ENCODE data around the gene ROGDI. TPM values are rescaled to one million over a fixed set of nuclear protein-coding genes. Genes with fewer than 3 reads are reported as not detected.

Gene ROGDI
- polyA plus RNA-seq, 4 donors, result 24.8 to 84.1 (median 29.8) TPM

DNA sequence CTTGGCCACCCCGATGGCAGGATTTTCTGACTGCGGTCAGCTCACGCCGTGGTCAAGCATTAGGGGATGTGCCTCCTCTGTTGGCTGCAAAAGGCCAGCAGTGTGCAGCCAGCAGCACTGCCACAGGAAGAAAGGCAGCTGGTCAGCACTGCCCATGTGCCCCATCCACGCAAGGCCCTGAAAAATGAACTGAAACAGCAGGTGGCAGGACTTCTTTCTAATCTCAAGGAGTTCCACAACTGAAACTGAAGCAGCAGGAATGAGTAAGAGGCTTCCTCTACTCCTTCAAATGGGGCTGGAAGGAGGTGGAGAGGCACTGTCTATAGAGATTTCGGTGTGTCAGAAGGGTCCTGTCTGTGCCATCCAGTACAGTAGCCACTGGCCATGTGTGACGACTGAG is 38.6 kb downstream of the ROGDI start:
- WGBS, 3 donors, result 89 to 92% (median 89%) methylated on average over 7 of the region's 7 CpGs
- no peaks in the 10 kb centered on the region for H3K27me3 ChIP-seq (ENCODE audit: control insufficient read depth in 3 of 3, insufficient read depth in 3 of 3, low read length in 3 of 3)
- no peak for DNase-seq
- no peaks in the 10 kb centered on the region for H3K9me3 ChIP-seq (ENCODE audit: control insufficient read depth in 2 of 2, insufficient read depth in 1 of 2, low read depth in 1 of 2, low read length in 1 of 2)
- peaks cover 12 to 64% (median 17%) of the 10 kb centered on the region in 3 donors for H3K36me3 ChIP-seq (ENCODE audit: control insufficient read depth in 3 of 3, insufficient read depth in 2 of 3, low read depth in 1 of 3, low read length in 3 of 3)
- H3K4me3 ChIP-seq (ENCODE audit: low read depth in 1 of 3, low read length in 3 of 3), result no peak overlapping the region
- no peak for FAIRE-seq
- no peak overlapping the region for H3K27ac ChIP-seq (ENCODE audit: low read depth in 1 of 3, low read length in 2 of 3)
- peaks cover 0 to 20% (median 13%) of the 10 kb centered on the region in 3 donors for H3K4me1 ChIP-seq (ENCODE audit: control insufficient read depth in 3 of 3, insufficient read depth in 2 of 3, low read depth in 1 of 3, low read length in 2 of 3)

DNA sequence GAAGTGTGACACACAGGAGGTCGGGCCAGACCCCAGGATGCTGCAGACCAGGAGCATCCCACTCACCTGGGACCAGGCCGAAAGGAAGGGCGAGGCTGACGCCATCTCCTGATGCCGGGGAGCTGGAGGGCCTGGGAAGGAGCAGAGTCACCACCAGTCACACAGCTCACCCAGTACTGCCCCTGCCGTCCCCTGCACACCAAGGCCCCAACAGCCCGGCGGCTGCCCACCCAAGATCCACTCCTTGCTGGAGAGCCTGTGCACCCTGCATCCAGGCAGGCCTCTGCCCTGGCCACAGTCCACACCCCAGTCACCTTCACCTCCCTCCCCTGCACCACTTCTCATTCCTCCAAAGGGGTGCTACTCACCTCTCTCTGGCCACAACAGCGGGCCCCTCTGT is 40.2 kb downstream of the ROGDI start:
- 90 to 96% (median 94%) methylated on average over 6 to 9 of the region's 9 CpGs for WGBS, 3 donors
- FAIRE-seq, result no peak
- Histone ChIP-seq H3K27ac (ENCODE audit: low read depth in 1 of 3, low read length in 2 of 3) (no peak overlapping the region), H3K36me3 (ENCODE audit: control insufficient read depth in 3 of 3, insufficient read depth in 2 of 3, low read depth in 1 of 3, low read length in 3 of 3) (peaks cover 17 to 78% (median 17%) of the 10 kb centered on the region in 3 donors), H3K27me3 (ENCODE audit: control insufficient read depth in 3 of 3, insufficient read depth in 3 of 3, low read length in 3 of 3) (no peaks in the 10 kb centered on the region), H3K4me3 (ENCODE audit: low read depth in 1 of 3, low read length in 3 of 3) (no peak overlapping the region), H3K4me1 (ENCODE audit: control insufficient read depth in 3 of 3, insufficient read depth in 2 of 3, low read depth in 1 of 3, low read length in 2 of 3) (peaks cover 0 to 11% (median 6%) of the 10 kb centered on the region in 3 donors), H3K9me3 (ENCODE audit: control insufficient read depth in 2 of 2, insufficient read depth in 1 of 2, low read depth in 1 of 2, low read length in 1 of 2) (no peaks in the 10 kb centered on the region)
- DNase-seq, result no peak

- H3K27ac ChIP-seq (ENCODE audit: low read depth in 1 of 3, low read length in 2 of 3), result no peak overlapping the region
- no peak overlapping the region for H3K4me3 ChIP-seq (ENCODE audit: low read depth in 1 of 3, low read length in 3 of 3)
- DNase-seq (no peak), FAIRE-seq (no peak)
- H3K4me1 ChIP-seq (ENCODE audit: control insufficient read depth in 3 of 3, insufficient read depth in 2 of 3, low read depth in 1 of 3, low read length in 2 of 3), result peaks cover 0 to 3% (median 0%) of the 10 kb centered on the region in 3 donors
- H3K36me3 ChIP-seq (ENCODE audit: control insufficient read depth in 3 of 3, insufficient read depth in 2 of 3, low read depth in 1 of 3, low read length in 3 of 3), result peaks cover 17 to 82% (median 19%) of the 10 kb centered on the region in 3 donors
- 90 to 92% (median 91%) methylated on average over 22 to 23 of the region's 23 CpGs for WGBS, 3 donors
- no peaks in the 10 kb centered on the region for H3K9me3 ChIP-seq (ENCODE audit: control insufficient read depth in 2 of 2, insufficient read depth in 1 of 2, low read depth in 1 of 2, low read length in 1 of 2)
- H3K27me3 ChIP-seq (ENCODE audit: control insufficient read depth in 3 of 3, insufficient read depth in 3 of 3, low read length in 3 of 3), result no peaks in the 10 kb centered on the region
Measured at GRCh38 chr16:4760221-4760910, 42.1 kb downstream of the ROGDI start.

DNA sequence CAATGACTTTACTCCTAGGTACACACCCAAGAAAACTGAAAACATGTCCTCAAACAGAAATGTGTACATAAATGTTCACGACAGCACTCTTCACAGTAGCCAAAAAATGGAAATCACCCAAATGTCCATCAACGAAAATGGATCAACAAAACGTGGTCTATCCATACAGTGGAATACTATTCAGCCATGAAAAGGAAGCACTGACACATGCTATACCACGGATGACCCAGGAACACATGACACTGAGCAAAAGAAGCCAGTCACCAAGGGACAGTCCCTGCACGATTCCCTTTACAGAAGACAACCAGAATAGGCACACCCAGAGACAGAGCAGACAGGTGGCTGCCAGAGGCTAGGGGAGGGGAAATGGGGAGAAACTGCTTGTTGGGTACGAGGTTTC is 46.7 kb downstream of the ROGDI start:
- Histone ChIP-seq H3K4me3 (ENCODE audit: low read depth in 1 of 3, low read length in 3 of 3) (no peak overlapping the region), H3K27me3 (ENCODE audit: control insufficient read depth in 3 of 3, insufficient read depth in 3 of 3, low read length in 3 of 3) (no peaks in the 10 kb centered on the region), H3K4me1 (ENCODE audit: control insufficient read depth in 3 of 3, insufficient read depth in 2 of 3, low read depth in 1 of 3, low read length in 2 of 3) (no peaks in the 10 kb centered on the region), H3K9me3 (ENCODE audit: control insufficient read depth in 2 of 2, insufficient read depth in 1 of 2, low read depth in 1 of 2, low read length in 1 of 2) (peaks cover 0 to 6% of the 10 kb centered on the region in 2 donors), H3K36me3 (ENCODE audit: control insufficient read depth in 3 of 3, insufficient read depth in 2 of 3, low read depth in 1 of 3, low read length in 3 of 3) (peaks cover 5 to 84% (median 20%) of the 10 kb centered on the region in 3 donors), H3K27ac (ENCODE audit: low read depth in 1 of 3, low read length in 2 of 3) (no peak overlapping the region)
- DNase-seq (no peak), FAIRE-seq (no peak)
- WGBS, 3 donors, result 96 to 99% (median 97%) methylated on average over 6 of the region's 6 CpGs

- Histone ChIP-seq H3K27me3 (ENCODE audit: control insufficient read depth in 3 of 3, insufficient read depth in 3 of 3, low read length in 3 of 3) (no peaks in the 10 kb centered on the region), H3K4me3 (ENCODE audit: low read depth in 1 of 3, low read length in 3 of 3) (no peak overlapping the region), H3K36me3 (ENCODE audit: control insufficient read depth in 3 of 3, insufficient read depth in 2 of 3, low read depth in 1 of 3, low read length in 3 of 3) (peaks cover 5 to 83% (median 16%) of the 10 kb centered on the region in 3 donors), H3K9me3 (ENCODE audit: control insufficient read depth in 2 of 2, insufficient read depth in 1 of 2, low read depth in 1 of 2, low read length in 1 of 2) (peaks cover 0 to 6% of the 10 kb centered on the region in 2 donors), H3K4me1 (ENCODE audit: control insufficient read depth in 3 of 3, insufficient read depth in 2 of 3, low read depth in 1 of 3, low read length in 2 of 3) (no peaks in the 10 kb centered on the region), H3K27ac (ENCODE audit: low read depth in 1 of 3, low read length in 2 of 3) (no peak overlapping the region)
- no peak for DNase-seq
- WGBS, 3 donors, result 97 to 100% (median 100%) methylated on average over 4 of the region's 4 CpGs
- no peak for FAIRE-seq
Measured at GRCh38 chr16:4754865-4755264, 47.6 kb downstream of the ROGDI start.

DNA sequence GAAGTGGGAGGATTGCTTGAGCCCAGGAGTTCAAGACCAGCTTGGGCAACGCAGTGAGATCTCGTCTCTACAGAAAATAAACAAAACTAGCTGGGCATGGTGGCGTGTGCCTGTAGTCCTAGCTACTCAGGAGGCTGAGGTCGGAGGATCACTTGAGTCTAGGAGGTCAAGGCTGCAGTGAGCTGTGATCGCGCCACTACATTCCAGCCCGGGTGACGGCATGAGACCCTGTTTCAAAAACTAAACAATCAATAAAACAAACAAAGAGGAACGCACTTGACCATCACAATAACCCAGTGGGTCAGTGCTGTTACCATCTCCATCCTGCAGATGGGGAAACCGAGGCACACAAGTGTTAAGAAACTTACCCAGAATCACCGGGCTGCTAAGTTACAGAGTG is 49.2 kb downstream of the ROGDI start:
- DNase-seq (no peak), FAIRE-seq (no peak)
- Histone ChIP-seq H3K27me3 (ENCODE audit: control insufficient read depth in 3 of 3, insufficient read depth in 3 of 3, low read length in 3 of 3) (no peaks in the 10 kb centered on the region), H3K27ac (ENCODE audit: low read depth in 1 of 3, low read length in 2 of 3) (no peak overlapping the region), H3K9me3 (ENCODE audit: control insufficient read depth in 2 of 2, insufficient read depth in 1 of 2, low read depth in 1 of 2, low read length in 1 of 2) (peaks cover 0 to 6% of the 10 kb centered on the region in 2 donors), H3K4me3 (ENCODE audit: low read depth in 1 of 3, low read length in 3 of 3) (no peak overlapping the region), H3K36me3 (ENCODE audit: control insufficient read depth in 3 of 3, insufficient read depth in 2 of 3, low read depth in 1 of 3, low read length in 3 of 3) (peaks cover 5 to 83% (median 10%) of the 10 kb centered on the region in 3 donors), H3K4me1 (ENCODE audit: control insufficient read depth in 3 of 3, insufficient read depth in 2 of 3, low read depth in 1 of 3, low read length in 2 of 3) (no peaks in the 10 kb centered on the region)
- WGBS, 3 donors, result 93 to 95% (median 95%) methylated on average over 11 of the region's 11 CpGs

GRCh38 chr16:4752351-4753100 is 49.9 kb downstream of the ROGDI start:
- Histone ChIP-seq H3K4me3 (ENCODE audit: low read depth in 1 of 3, low read length in 3 of 3) (no peak overlapping the region), H3K27me3 (ENCODE audit: control insufficient read depth in 3 of 3, insufficient read depth in 3 of 3, low read length in 3 of 3) (no peaks in the 10 kb centered on the region), H3K9me3 (ENCODE audit: control insufficient read depth in 2 of 2, insufficient read depth in 1 of 2, low read depth in 1 of 2, low read length in 1 of 2) (peaks cover 0 to 6% of the 10 kb centered on the region in 2 donors), H3K27ac (ENCODE audit: low read depth in 1 of 3, low read length in 2 of 3) (no peak overlapping the region), H3K4me1 (ENCODE audit: control insufficient read depth in 3 of 3, insufficient read depth in 2 of 3, low read depth in 1 of 3, low read length in 2 of 3) (no peaks in the 10 kb centered on the region), H3K36me3 (ENCODE audit: control insufficient read depth in 3 of 3, insufficient read depth in 2 of 3, low read depth in 1 of 3, low read length in 3 of 3) (peaks cover 5 to 79% (median 9%) of the 10 kb centered on the region in 3 donors)
- FAIRE-seq (no peak), DNase-seq (no peak)
- 96 to 98% (median 97%) methylated on average over 39 to 44 of the region's 44 CpGs for WGBS, 3 donors

- WGBS, 3 donors, result 81 to 88% (median 81%) methylated on average over 8 of the region's 8 CpGs
- Histone ChIP-seq H3K27ac (ENCODE audit: low read depth in 1 of 3, low read length in 2 of 3) (no peak overlapping the region), H3K9me3 (ENCODE audit: control insufficient read depth in 2 of 2, insufficient read depth in 1 of 2, low read depth in 1 of 2, low read length in 1 of 2) (peaks cover 0 to 6% of the 10 kb centered on the region in 2 donors), H3K27me3 (ENCODE audit: control insufficient read depth in 3 of 3, insufficient read depth in 3 of 3, low read length in 3 of 3) (no peaks in the 10 kb centered on the region), H3K4me1 (ENCODE audit: control insufficient read depth in 3 of 3, insufficient read depth in 2 of 3, low read depth in 1 of 3, low read length in 2 of 3) (no peaks in the 10 kb centered on the region), H3K4me3 (ENCODE audit: low read depth in 1 of 3, low read length in 3 of 3) (no peak overlapping the region), H3K36me3 (ENCODE audit: control insufficient read depth in 3 of 3, insufficient read depth in 2 of 3, low read depth in 1 of 3, low read length in 3 of 3) (peaks cover 5 to 76% (median 9%) of the 10 kb centered on the region in 3 donors)
- FAIRE-seq (no peak), DNase-seq (no peak)
Measured at GRCh38 chr16:4750896-4751295, 51.5 kb downstream of the ROGDI start.

Data from small intestine (tissue), 7 donors.